DOHH2 (cell line): ENCODE measurements around the gene ZC3HAV1.

Source experiments
- H3F3A ChIP-seq: fragments of 200-600 bp; sonication (generic), shearing (Covaris generic); 2 replicates; pipeline ENCODE4 v1.6.0; 2016; ENCODE audit warnings: antibody characterized with exemption, mild to moderate bottlenecking; ENCODE audit not compliant: control insufficient read depth, insufficient read depth
- H3K27ac ChIP-seq: fragments of 200-600 bp; sonication (generic); 2 replicates; pipeline ENCODE4 v1.5.1; 2014; ENCODE audit warnings: low read depth, mild to moderate bottlenecking, low read length, moderate library complexity
- H3K27me3 ChIP-seq: fragments of 200-600 bp; sonication (generic); 2 replicates; pipeline ENCODE4 v1.6.1; 2014; ENCODE audit warnings: mild to moderate bottlenecking, low read length, mixed read lengths; ENCODE audit not compliant: control insufficient read depth
- H3K36me3 ChIP-seq: fragments of 200-600 bp; sonication (generic); 2 replicates; pipeline ENCODE4 v1.6.1; 2014; ENCODE audit warnings: mild to moderate bottlenecking, low read length, moderate library complexity, mixed read lengths; ENCODE audit not compliant: control insufficient read depth
- H3K4me1 ChIP-seq: fragments of 200-600 bp; sonication (generic); 2 replicates; pipeline ENCODE4 v1.6.1; 2014; ENCODE audit warnings: mild to moderate bottlenecking, low read length, mixed read lengths; ENCODE audit not compliant: control insufficient read depth
- H3K4me2 ChIP-seq: fragments of 200-600 bp; sonication (generic); 2 replicates; pipeline ENCODE4 v1.6.0; 2014; ENCODE audit warnings: mild to moderate bottlenecking, low read length, moderate library complexity
- H3K4me3 ChIP-seq: fragments of 200-600 bp; sonication (generic); 2 replicates; pipeline ENCODE4 v1.5.1; 2014; ENCODE audit warnings: mild to moderate bottlenecking, low read length, mixed read lengths
- H3K79me2 ChIP-seq: fragments of 200-600 bp; sonication (generic); 2 replicates; pipeline ENCODE4 v1.6.1; 2014; ENCODE audit warnings: mild to moderate bottlenecking, low read length, mixed read lengths; ENCODE audit not compliant: control insufficient read depth
- H3K9me2 ChIP-seq: fragments of 200-600 bp; sonication (generic); replicated peaks from 2 replicates; pipeline ENCODE4 v1.6.1; 2014; ENCODE audit warnings: mild to moderate bottlenecking, low read length, mixed read lengths; ENCODE audit not compliant: control insufficient read depth
- H3K9me3 ChIP-seq: fragments of 200-600 bp; sonication (generic); 2 replicates; pipeline ENCODE4 v1.6.1; 2014; ENCODE audit warnings: antibody characterized with exemption, low read length, mixed read lengths; ENCODE audit not compliant: control insufficient read depth, insufficient read depth
- H4K20me1 ChIP-seq: fragments of 200-600 bp; sonication (generic); 2 replicates; pipeline ENCODE4 v1.6.0; 2014; ENCODE audit warnings: low read depth, mild to moderate bottlenecking, antibody characterized with exemption, low read length, moderate library complexity; ENCODE audit not compliant: control insufficient read depth, insufficient read depth
- EZH2phosphoT487 ChIP-seq: fragments of 200-600 bp; sonication (generic); IDR thresholded peaks from 2 replicates; pipeline ENCODE4 v1.6.1; 2017; ENCODE audit warnings: borderline replicate concordance, mild to moderate bottlenecking, antibody characterized with exemption, low read length, moderate library complexity, mixed read lengths
- TF ChIP-seq, protein P1 (sequence below): fragments of 200-600 bp; sonication (generic); IDR thresholded peaks from one replicate; pipeline ENCODE4 v1.5.1; 2014; ENCODE audit warnings: antibody characterized with exemption, mild to moderate bottlenecking, low read depth, low read length; ENCODE audit not compliant: poor library complexity, severe bottlenecking

The ZC3HAV1 gene

DNA sequence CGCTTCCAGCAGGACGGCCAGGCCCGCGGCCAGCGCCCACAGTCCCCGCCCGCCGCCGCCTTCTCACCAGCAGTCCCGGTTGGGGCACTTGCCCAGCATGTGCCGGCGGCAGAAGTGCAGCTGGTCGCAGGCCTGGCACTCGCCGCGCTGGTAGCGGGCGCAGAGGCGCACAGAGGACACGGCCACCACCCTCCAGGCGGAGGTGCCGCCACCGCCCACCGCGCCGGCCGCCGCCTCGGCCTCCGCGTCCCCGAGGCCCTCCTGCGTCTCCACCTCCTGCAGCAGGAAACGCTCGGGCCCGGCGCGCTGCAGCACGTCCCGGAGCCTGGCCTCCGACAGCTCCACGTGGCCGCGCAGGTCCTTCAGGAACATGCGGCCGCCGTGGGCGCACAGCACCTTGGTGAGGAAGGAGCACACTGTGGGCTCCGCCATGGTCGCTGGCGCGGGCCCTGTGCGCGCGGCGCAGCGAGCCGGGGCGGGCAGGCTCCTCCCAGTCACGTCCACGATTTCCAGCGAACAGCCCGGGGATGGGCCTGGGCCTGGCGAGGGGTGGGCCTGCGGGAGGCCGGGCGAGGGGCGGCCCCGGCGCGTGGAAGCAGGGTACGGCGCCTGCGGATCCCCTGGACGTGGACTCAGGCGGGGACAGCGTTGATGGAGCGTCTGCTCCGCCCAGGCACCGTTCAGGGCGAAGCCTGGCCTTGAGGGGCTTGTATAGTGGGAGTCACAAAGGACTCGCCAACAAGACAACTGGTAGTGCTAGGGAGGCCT, 73.8 kb downstream of the ZC3HAV1 start, which contains the start of gene ZC3HAV1L:
Gene ZC3HAV1L, minus strand, starts transcription at position 457 of the 768 bp plus-strand sequence. Its CDS starts 25 bp downstream, at position 432.
- Histone ChIP-seq H3K9me3 (no peaks in the 10 kb centered on the region), H3K79me2 (no peaks in the 10 kb centered on the region), H3K27ac (no peak within 1 kb of the TSS)

GRCh38 chr7:139034855-139035585, 74.5 kb downstream of the ZC3HAV1 start:
- no peak for TF ChIP-seq EZH2phosphoT487
- TF ChIP-seq, protein P1, sequence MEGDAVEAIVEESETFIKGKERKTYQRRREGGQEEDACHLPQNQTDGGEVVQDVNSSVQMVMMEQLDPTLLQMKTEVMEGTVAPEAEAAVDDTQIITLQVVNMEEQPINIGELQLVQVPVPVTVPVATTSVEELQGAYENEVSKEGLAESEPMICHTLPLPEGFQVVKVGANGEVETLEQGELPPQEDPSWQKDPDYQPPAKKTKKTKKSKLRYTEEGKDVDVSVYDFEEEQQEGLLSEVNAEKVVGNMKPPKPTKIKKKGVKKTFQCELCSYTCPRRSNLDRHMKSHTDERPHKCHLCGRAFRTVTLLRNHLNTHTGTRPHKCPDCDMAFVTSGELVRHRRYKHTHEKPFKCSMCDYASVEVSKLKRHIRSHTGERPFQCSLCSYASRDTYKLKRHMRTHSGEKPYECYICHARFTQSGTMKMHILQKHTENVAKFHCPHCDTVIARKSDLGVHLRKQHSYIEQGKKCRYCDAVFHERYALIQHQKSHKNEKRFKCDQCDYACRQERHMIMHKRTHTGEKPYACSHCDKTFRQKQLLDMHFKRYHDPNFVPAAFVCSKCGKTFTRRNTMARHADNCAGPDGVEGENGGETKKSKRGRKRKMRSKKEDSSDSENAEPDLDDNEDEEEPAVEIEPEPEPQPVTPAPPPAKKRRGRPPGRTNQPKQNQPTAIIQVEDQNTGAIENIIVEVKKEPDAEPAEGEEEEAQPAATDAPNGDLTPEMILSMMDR, result no peak
- H3K27ac ChIP-seq, result no peak overlapping the region
- H4K20me1 ChIP-seq, result no peaks in the 10 kb centered on the region
- H3F3A ChIP-seq, result no peaks in the 10 kb centered on the region
- H3K27me3 ChIP-seq, result peaks cover 41% of the 10 kb centered on the region
- no peaks in the 10 kb centered on the region for H3K79me2 ChIP-seq
- no peaks in the 10 kb centered on the region for H3K9me2 ChIP-seq
- H3K4me2 ChIP-seq, result peak overlapping the region; percentile 52
- H3K9me3 ChIP-seq, result no peaks in the 10 kb centered on the region
- H3K4me3 ChIP-seq, result peak overlapping the region; percentile 57
- H3K4me1 ChIP-seq, result peaks cover 8% of the 10 kb centered on the region; the same call in 1 of the 2 replicates
- no peaks in the 10 kb centered on the region for H3K36me3 ChIP-seq

More for the DNA sequence above, 73.8 kb downstream of the ZC3HAV1 start, which contains the start of gene ZC3HAV1L:
- H4K20me1 ChIP-seq, result no peaks in the 10 kb centered on the region
- H3K4me1 ChIP-seq, result peaks cover 8% of the 10 kb centered on the region; the same call in 1 of the 2 replicates
- H3K9me2 ChIP-seq, result no peaks in the 10 kb centered on the region
- H3K4me2 ChIP-seq, result peak within 1 kb of the TSS; percentile 52
- no peaks in the 10 kb centered on the region for H3K36me3 ChIP-seq
- TF ChIP-seq, protein P1, result no peak
- peak; percentile 84; the same call in 1 of the 2 replicates for TF ChIP-seq EZH2phosphoT487
- H3K27me3 ChIP-seq, result peaks cover 41% of the 10 kb centered on the region
- no peaks in the 10 kb centered on the region for H3F3A ChIP-seq
- H3K4me3 ChIP-seq, result peak within 1 kb of the TSS; percentile 57

DNA sequence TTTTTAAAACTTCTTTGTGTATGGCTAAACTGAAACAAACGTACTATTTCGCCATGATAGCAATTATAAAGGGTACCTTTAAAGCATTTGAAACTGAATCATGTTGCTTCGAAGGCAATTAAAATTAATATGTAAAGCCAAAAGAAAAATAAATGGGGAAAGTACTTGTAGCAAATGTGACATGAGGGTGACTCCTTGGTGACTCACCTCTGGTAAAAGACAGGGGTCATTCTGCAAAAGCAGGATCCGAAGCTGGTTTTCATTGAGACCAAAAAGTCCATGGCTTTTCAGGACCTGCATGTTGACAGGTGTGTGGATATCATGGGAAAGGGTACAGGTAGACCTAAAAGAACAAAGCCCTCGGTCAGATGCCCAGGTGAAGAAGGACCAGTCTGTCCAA, 75.2 kb downstream of the ZC3HAV1 start:
- Histone ChIP-seq H3K9me3 (no peaks in the 10 kb centered on the region), H3K36me3 (no peaks in the 10 kb centered on the region), H3K4me2 (no peak overlapping the region), H3K27me3 (peaks cover 41% of the 10 kb centered on the region), H3K9me2 (no peaks in the 10 kb centered on the region), H3K4me3 (no peak overlapping the region), H3K27ac (no peak overlapping the region), H3F3A (no peaks in the 10 kb centered on the region), H3K4me1 (peaks cover 8% of the 10 kb centered on the region; the same call in 1 of the 2 replicates), H4K20me1 (no peaks in the 10 kb centered on the region), H3K79me2 (no peaks in the 10 kb centered on the region)
- TF ChIP-seq, protein P1, result no peak
- TF ChIP-seq EZH2phosphoT487, result no peak
